Inferior parietal cortex (tissue), 1 donor: ENCODE data around the gene KLHL22.
A peak's percentile ranks its signal among the peaks of the same experiment; 100 is the strongest.
"Not testable (repeated sequence)": the region's sequence is repeated elsewhere in the genome, so short reads cannot be mapped to it uniquely, and the experiment has no call there.

Source experiments
- DNase-seq: peaks from one replicate; pipeline ENCODE4 v3.0.0-alpha.2; 2016; ENCODE audit errors: extremely low spot score

KLHL22 gene

DNA sequence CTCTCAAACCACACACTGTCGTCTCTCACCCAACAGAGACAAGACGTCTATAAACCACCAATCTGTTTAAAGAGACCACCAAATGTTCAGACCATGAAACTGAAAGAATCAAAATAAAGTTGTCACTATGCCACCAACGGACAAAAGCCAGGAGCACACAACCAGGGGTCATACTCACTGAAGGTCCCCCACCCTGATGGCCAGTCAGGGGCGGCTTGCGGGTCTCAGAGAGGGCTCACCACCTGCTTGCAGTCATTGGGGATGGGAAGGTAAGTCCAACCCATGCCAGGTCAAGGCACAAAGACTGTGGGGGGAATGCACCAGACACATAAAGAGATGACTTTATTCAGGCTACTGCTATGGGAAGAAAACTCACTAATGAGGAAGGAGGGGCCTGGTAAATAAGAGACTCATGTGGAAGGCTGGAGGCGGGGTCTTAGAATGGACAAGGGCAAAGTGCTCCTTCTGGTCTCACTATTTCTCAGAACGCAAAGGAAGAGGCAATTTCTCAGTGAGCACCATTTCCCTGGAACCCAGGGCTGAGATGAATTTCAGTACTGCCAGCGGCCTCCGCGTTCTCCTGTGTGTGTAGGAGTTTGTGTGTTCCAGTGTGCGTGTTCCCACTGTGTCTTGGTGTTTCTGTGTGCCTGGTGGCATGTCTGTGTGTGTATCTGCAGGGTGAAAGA, 75.3 kb downstream of the KLHL22 start:
- DNase-seq = no peak

DNA sequence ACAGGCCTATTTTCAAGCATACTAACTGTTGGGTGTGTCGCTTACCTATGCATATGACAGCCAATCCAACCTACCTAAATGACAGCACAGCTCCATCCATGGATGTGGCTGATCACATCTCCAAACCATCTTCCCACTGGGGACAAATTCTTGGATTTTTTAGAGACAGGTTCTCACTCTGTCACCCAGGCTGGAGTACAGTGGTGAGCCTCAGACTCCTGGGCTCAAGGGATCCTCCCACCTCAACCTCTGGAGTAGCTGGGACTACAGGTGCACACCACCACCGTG, 76.0 kb downstream of the KLHL22 start:
- no peak for DNase-seq

GRCh38 chr22:20418211-20418788, 77.3 kb downstream of the KLHL22 start:
- peak; percentile 87 for DNase-seq

- not testable (repeated sequence) for DNase-seq
Measured at GRCh38 chr22:20415699-20416098, 79.9 kb downstream of the KLHL22 start.

DNA sequence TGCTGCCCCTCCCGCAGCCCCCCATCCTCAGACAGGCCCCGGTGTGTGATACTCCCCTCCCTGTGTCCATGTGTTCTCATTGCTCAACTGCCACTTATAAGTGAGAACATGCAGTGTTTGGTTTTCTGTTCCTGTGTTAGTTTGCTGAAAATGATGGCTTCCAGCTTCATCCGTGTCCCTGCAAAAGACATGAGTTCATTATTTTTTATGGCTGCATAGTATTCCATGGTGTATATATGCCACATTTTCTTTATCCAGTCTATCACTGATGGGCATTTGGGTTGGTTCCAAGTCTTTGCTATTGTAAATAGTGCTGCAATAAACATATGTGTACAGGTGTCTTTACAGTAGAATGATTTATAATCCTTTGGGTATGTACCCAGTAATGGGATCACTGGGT, 80.4 kb downstream of the KLHL22 start:
- DNase-seq = not testable (repeated sequence)

DNA sequence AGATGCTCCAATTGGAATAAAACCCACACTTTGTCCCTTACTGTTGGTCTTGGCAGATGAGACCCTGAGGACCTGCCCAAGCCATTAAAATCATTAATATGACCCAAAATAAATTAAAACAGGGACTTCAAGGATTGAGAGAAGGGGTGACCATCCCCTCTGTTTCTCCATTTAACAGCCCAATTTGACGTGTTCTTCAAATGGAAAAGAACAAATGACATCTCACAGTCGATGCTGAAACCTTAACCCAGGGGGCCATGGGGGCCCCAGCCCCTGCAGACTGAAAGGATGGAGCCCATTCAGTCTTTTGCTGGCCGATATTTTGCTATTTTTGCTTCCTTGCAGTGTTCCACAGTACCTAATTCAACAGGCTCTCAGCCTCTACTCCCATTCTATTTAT, 81.1 kb downstream of the KLHL22 start:
- no peak for DNase-seq

DNA sequence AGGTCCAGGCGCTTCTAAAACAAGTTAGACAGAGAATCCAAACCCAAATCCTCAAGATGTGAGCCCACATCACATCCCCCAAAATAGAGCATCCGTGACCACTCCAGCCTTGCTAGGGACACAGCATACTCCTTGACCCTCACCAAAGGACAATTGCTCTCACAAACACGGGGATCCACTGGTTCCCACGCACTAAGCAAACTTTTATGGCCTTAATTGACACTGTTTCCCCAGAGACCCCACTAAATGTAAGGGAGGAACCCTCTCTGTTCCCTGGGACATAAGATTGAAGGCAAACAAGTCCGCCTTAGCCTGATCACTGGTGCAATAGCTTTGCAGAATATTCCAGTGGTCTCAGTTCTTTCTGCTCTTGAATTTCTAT, 81.5 kb downstream of the KLHL22 start:
- no peak for DNase-seq

DNA sequence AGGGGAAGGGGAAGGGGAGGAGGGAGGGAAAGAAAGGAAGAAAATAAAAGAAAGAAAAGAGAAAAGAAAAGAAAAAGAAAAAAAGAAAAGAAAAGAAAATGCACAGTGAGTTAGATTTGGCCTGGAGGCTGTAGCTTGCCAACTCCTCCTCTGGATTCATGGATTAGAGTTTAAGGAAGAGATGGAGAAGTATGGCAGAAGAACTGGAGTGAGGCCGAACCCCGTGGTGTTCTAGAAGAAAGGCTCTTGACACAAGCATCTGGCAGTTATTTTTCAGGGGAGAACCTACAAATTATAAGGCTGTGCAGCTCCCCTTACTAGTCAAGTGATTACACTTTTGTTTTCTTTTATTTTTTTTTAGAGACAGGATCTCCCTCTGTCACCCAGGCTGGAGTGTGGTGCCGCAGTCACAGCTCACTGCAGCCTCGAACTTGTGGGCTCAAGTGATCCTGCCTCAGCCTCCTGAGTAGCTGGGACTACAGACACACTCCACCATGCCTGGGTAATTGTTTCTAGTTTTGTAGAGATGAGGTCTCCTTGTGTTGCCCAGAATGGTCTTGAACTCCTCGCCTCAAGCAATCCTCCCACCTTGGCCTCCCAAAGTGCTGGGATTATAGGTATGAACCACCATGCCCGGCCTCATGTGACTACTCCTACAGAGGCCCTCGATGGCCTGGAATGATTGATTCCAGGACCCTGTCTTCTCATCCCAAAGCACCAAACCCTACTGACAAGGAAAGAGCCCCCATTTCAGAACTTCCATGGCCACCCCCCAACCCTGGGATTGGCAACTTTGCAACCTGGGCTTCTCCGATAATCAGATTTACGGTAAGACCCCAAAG, 82.2 kb downstream of the KLHL22 start:
- no peak for DNase-seq

GRCh38 chr22:20412474-20413216, 83.0 kb downstream of the KLHL22 start:
- DNase-seq = no peak

DNA sequence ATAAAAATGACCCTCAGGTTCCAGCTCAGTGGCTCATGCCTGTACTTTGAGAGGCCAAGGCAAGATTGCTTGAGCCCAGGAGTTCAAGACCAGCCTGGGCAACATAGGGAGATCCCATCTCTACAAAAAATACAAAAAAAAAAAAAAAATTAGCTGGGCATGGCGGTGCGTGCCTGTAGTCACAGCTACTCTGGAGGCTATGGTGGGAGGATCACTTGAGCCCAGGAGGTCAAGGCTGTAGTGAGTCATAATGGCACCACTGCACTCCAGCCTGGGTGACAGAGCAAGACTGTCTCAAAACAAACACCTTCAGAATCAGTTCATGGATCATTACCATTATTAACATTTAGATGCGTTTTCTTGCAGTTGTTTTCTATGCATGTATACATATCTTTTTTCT, 86.2 kb downstream of the KLHL22 start:
- not testable (repeated sequence) for DNase-seq

DNA sequence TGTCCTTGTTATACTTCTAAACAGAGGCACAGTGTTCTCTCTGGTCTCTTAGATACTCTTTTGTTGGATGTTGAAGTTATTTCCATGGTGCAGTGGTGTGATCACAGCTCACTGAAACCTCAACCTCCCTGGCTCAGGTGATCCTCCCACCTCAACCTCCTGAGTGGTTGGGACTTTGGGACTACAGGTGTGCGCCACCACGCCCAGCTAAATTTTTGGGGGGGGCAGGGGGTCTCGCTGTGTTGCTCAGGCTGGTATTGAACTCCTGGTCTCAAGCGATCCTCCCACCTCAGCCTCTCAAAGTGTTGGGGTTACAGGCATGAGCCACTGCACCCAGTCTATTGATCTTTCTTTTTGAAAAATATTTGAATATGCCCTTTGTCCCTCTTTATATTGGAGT, 86.7 kb downstream of the KLHL22 start:
- DNase-seq = no peak

- DNase-seq = no peak
Measured at GRCh38 chr22:20407829-20408228, 87.8 kb downstream of the KLHL22 start.

DNA sequence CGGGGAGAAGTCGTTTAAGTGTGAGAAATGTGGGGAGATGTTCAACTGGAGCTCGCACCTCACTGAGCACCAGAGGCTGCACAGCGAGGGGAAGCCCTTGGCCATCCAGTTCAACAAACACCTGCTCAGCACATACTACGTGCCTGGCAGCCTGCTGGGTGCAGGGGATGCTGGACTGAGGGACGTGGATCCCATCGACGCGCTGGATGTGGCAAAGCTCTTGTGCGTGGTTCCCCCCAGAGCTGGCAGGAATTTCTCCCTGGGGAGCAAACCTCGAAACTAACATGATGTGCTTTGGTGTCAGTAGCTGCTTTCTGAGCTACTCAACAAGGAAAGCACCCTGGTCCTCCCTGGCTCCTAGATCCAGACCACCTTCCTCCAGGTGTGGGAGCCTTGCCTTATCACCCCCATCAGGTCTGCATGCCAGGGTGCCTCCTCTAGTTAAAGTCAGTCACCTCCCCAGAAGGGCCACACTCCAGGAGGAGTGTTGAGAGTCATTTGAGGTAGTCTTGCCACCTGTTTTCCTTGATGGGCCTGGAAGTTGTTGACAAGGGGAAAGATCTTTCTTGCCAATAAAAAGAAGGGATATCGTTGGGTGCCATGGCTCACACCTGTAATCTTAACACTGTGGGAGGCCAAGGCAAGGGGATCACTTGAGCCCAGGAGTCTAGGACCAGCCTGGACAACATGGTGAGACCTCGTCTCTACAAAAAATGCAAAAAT, 88.7 kb downstream of the KLHL22 start:
- DNase-seq = no peak

GRCh38 chr22:20405931-20406685, 89.5 kb downstream of the KLHL22 start:
- DNase-seq = no peak

DNA sequence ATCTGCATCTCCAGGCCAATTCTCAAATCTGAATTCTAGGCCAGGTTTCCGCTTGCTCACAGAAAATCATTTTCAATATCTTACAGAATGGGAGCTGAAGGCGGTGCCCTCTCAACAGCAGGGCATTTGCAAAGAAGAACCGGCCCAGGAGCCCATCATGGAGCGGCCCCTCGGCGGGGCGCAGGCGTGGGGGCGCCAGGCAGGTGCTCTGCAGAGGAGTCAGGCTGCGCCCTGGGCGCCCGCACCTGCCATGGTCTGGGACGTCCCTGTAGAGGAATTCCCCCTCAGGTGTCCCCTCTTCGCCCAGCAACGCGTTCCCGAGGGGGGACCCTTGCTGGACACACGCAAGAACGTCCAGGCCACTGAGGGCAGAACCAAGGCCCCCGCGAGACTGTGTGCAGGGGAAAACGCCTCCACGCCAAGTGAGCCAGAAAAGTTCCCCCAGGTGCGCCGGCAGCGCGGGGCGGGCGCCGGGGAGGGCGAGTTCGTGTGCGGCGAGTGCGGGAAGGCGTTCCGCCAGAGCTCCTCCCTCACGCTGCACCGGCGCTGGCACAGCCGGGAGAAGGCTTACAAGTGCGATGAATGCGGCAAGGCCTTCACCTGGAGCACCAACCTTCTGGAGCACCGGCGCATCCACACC, 90.2 kb downstream of the KLHL22 start:
- no peak for DNase-seq

GRCh38 chr22:20404881-20405280, 90.7 kb downstream of the KLHL22 start:
- DNase-seq = no peak

DNA sequence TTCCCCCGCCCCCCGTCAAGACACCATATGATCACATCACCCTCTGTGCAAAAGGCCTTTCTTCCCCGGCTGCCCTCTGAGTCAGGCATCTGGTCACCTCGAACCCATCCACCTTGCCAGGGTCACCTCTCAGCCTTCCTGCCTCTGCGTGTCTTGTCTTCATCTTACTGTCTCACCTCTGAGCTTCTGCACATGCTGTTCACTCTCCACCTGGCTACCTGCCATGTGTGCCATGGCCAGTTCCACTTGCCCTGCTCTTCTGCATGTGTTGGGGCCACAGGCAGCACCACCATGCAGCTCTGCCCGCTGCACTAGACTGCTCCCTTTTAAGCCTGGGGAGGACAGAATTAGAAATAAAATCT, 91.8 kb downstream of the KLHL22 start:
- DNase-seq = no peak

GRCh38 chr22:20402960-20403778, 92.4 kb downstream of the KLHL22 start:
- DNase-seq = no peak

DNA sequence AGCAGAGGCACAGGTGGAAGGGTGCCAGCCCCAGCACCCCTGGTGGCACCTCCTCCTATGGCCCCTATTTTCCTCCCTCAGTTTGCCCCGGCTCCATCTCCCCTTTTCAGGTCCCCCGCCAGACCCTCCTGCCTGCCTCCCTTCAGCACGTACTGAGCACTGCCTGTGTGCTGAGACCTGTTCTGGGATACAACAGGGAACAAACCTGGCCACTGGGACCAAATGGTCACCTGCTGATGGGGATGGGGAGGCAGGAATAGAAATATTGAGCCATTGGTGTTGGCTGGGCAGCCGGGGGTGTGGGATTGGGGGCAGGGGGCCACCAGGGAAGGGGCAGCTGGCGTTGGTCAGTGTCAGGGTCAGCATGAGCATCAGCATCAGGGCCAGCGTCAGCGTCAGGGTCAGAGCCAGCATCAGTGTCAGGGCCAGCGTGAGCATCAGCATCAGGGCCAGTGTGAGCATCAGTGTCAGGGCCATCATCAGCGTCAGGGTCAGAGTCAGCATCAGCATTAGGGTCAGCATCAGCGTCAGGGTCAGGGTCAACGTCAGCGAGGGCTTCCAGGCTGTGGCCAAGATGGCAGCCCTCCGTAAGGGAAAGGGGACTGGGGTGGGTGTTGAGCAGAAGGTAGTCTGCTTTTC, 94.1 kb downstream of the KLHL22 start:
- no peak for DNase-seq
